ENCODE data around the gene IL6R. TPM values are rescaled to one million over a fixed set of nuclear protein-coding genes. Genes with fewer than 3 reads are reported as not detected.

The IL6R gene
- total and polyA plus RNA-seq, 2 donors (not counting 1 experiment from before 2014, with no cell fraction given) = 3.5 to 5.3 TPM

DNA sequence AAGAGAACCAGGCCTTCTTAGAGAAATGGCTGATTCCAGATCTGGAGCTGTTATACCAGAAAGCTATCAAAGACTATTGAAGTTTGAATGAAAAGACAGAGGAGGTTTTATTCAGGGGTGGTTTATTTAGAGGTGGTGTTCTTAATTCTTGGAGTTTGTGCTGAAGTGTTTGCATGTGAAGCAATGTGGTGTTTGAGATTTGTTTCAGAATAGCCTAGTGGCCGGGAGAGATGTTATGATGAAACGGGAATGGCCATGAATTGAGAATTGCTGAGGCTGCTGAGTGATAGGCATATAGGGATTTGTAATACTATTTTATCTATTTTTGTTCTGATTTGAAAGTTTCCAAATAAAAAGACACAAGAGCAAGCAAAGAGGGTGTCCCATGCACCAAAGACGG, 107.6 kb downstream of the IL6R start:
- intact Hi-C loops (cut with micrococcal nuclease) = no loop called here
- no peaks in the 10 kb centered on the region for H3K4me1 ChIP-seq (ENCODE audit: control insufficient read depth in 2 of 2, insufficient read depth in 2 of 2, low read length in 2 of 2)
- Mint-ChIP-seq H3K27ac (no peak overlapping the region), H3K9me3 (ENCODE audit: insufficient read depth) (no peaks in the 10 kb centered on the region), H3K4me1 (no peaks in the 10 kb centered on the region), H3K4me3 (no peak overlapping the region), H3K27me3 (peaks cover 50% of the 10 kb centered on the region)
- no peak overlapping the region for H3K4me3 ChIP-seq (ENCODE audit: control extremely low read depth in 1 of 5, extremely low read depth in 1 of 5, insufficient read depth in 1 of 5, low read depth in 2 of 5, low read length in 4 of 5)
- no peaks in the 10 kb centered on the region for H4K20me1 ChIP-seq (ENCODE audit: control insufficient read depth, insufficient read depth, low read length, poor library complexity, severe bottlenecking)
- ChIA-PET POLR2A (no interaction called here), CTCF (interaction anchor here (1.2 to 1.3 kb wide), 2 partner anchors 32 to 33 kb away, joined by 3 to 6 read pairs; no protein-coding TSS in a partner anchor)
- no peak overlapping the region for H3K4me2 ChIP-seq (replicated peaks; ENCODE audit: low read depth, low read length, poor library complexity, severe bottlenecking)
- ATAC-seq (ENCODE audit: low read depth) = no peak
- peaks cover 0 to 17% (median 6%) of the 10 kb centered on the region in 4 experiments for H3K27me3 ChIP-seq (replicated peaks in 1 of 4; ENCODE audit: control extremely low read depth in 1 of 4, control insufficient read depth in 3 of 4, insufficient read depth in 4 of 4, low read length in 3 of 4)
- H3K9ac ChIP-seq (ENCODE audit: low read length) = no peak overlapping the region
- 90% methylated on average over 2 of the region's 3 CpGs for WGBS (ENCODE audit: insufficient coverage)
- DNase-seq = no peak
- H3K9me3 ChIP-seq (ENCODE audit: control extremely low read depth in 1 of 3, control insufficient read depth in 2 of 3, insufficient read depth in 1 of 3, low read length in 2 of 3) = no peaks in the 10 kb centered on the region
- H2AFZ ChIP-seq (ENCODE audit: insufficient read depth, low read depth, low read length, poor library complexity, severe bottlenecking) = no peak overlapping the region
- no peak overlapping the region for H3K27ac ChIP-seq (ENCODE audit: low read length in 2 of 2)
- TF ChIP-seq, protein P1, sequence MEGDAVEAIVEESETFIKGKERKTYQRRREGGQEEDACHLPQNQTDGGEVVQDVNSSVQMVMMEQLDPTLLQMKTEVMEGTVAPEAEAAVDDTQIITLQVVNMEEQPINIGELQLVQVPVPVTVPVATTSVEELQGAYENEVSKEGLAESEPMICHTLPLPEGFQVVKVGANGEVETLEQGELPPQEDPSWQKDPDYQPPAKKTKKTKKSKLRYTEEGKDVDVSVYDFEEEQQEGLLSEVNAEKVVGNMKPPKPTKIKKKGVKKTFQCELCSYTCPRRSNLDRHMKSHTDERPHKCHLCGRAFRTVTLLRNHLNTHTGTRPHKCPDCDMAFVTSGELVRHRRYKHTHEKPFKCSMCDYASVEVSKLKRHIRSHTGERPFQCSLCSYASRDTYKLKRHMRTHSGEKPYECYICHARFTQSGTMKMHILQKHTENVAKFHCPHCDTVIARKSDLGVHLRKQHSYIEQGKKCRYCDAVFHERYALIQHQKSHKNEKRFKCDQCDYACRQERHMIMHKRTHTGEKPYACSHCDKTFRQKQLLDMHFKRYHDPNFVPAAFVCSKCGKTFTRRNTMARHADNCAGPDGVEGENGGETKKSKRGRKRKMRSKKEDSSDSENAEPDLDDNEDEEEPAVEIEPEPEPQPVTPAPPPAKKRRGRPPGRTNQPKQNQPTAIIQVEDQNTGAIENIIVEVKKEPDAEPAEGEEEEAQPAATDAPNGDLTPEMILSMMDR (IDR thresholded peaks at IDR 0.05) = no peak
- TF ChIP-seq EZH2 (IDR thresholded peaks at IDR 0.05; ENCODE audit: borderline replicate concordance, insufficient read depth, low read depth, low read length, poor library complexity, severe bottlenecking) = no peak
- H3K36me3 ChIP-seq (replicated peaks in 1 of 2; ENCODE audit: control extremely low read depth in 1 of 2, control insufficient read depth in 1 of 2, extremely low read depth in 1 of 2, insufficient read depth in 2 of 2, low read length in 1 of 2) = no peaks in the 10 kb centered on the region
- no peaks in the 10 kb centered on the region for H3K79me2 ChIP-seq (ENCODE audit: control insufficient read depth, insufficient read depth, low read length)

DNA sequence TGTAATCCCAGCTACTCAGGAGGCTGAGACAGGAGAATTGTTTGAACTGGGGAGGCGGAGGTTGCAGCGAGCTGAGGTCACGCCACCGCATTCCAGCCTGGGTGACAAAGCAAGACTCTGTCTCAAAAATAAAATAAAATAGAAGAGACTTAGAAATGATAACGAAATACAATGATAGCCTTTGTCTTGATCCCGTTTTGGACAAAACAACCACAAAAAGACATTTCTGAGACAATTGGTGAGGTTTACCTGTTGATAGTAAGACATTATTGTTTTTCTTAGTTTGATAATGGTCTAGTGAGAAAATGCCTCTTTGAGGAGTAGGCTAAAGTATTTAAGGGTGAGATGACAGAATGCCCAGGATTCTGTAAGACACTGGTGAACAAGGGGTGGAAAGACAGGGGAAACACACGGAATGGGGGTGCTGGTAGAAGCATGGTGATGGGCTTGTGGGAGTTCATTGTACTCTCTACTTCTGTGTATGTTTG, 109.0 kb downstream of the IL6R start:
- no peaks in the 10 kb centered on the region for H4K20me1 ChIP-seq (ENCODE audit: control insufficient read depth, insufficient read depth, low read length, poor library complexity, severe bottlenecking)
- H3K36me3 ChIP-seq (replicated peaks in 1 of 2; ENCODE audit: control extremely low read depth in 1 of 2, control insufficient read depth in 1 of 2, extremely low read depth in 1 of 2, insufficient read depth in 2 of 2, low read length in 1 of 2) = no peaks in the 10 kb centered on the region
- Mint-ChIP-seq H3K4me1 (no peaks in the 10 kb centered on the region), H3K27me3 (peaks cover 39% of the 10 kb centered on the region), H3K9me3 (ENCODE audit: insufficient read depth) (no peaks in the 10 kb centered on the region), H3K4me3 (no peak overlapping the region), H3K27ac (no peak overlapping the region)
- H3K27me3 ChIP-seq (replicated peaks in 1 of 4; ENCODE audit: control extremely low read depth in 1 of 4, control insufficient read depth in 3 of 4, insufficient read depth in 4 of 4, low read length in 3 of 4) = peaks cover 0 to 15% (median 2%) of the 10 kb centered on the region in 4 experiments
- no peaks in the 10 kb centered on the region for H3K9me3 ChIP-seq (ENCODE audit: control extremely low read depth in 1 of 3, control insufficient read depth in 2 of 3, insufficient read depth in 1 of 3, low read length in 2 of 3)
- ATAC-seq (ENCODE audit: low read depth) (no peak), DNase-seq (no peak)
- ChIA-PET POLR2A (no interaction called here), CTCF (interaction anchor here (1.4 kb wide), 1 partner anchor 34 kb away, joined by 4 read pairs; no protein-coding TSS in a partner anchor)
- TF ChIP-seq, protein P1 (IDR thresholded peaks at IDR 0.05) = no peak
- no peak for TF ChIP-seq EZH2 (IDR thresholded peaks at IDR 0.05; ENCODE audit: borderline replicate concordance, insufficient read depth, low read depth, low read length, poor library complexity, severe bottlenecking)
- no peak overlapping the region for H3K27ac ChIP-seq (ENCODE audit: low read length in 2 of 2)
- H2AFZ ChIP-seq (ENCODE audit: insufficient read depth, low read depth, low read length, poor library complexity, severe bottlenecking) = no peak overlapping the region
- intact Hi-C loops (cut with micrococcal nuclease) = no loop called here
- H3K4me1 ChIP-seq (ENCODE audit: control insufficient read depth in 2 of 2, insufficient read depth in 2 of 2, low read length in 2 of 2) = no peaks in the 10 kb centered on the region
- H3K79me2 ChIP-seq (ENCODE audit: control insufficient read depth, insufficient read depth, low read length) = no peaks in the 10 kb centered on the region
- no peak overlapping the region for H3K9ac ChIP-seq (ENCODE audit: low read length)
- WGBS (ENCODE audit: insufficient coverage) = 100% methylated on average over 1 of the region's 7 CpGs
- no peak overlapping the region for H3K4me2 ChIP-seq (replicated peaks; ENCODE audit: low read depth, low read length, poor library complexity, severe bottlenecking)
- H3K4me3 ChIP-seq (ENCODE audit: control extremely low read depth in 1 of 5, extremely low read depth in 1 of 5, insufficient read depth in 1 of 5, low read depth in 2 of 5, low read length in 4 of 5) = no peak overlapping the region

Data from B cell (primary cell).